ELF-1 (cell line): Measurements from ENCODE around the gene UROS.

ENCODE experiments used
- DNase-seq: peaks from one replicate; pipeline ENCODE4 v3.0.0-alpha.2; 2016; ENCODE audit warnings: low read depth, low spot score

The UROS gene

GRCh38 chr10:125822878-125823662, at the start of gene UROS, which contains the start of gene BCCIP:
TSS of gene UROS (minus strand) at chr10:125823258. CDS start at chr10:125816499, 6,759 bp downstream.
TSS of gene BCCIP (plus strand) at chr10:125823546. CDS start at chr10:125823558, 12 bp downstream.
- DNase-seq: peak; percentile 95

GRCh38 chr10:125871338-125871737, 48.3 kb upstream of the UROS start:
- DNase-seq: no peak

- no peak for DNase-seq
These were observed 45.4 kb upstream of the UROS start for GRCh38 chr10:125868372-125868975.

- no peak for DNase-seq
These were observed 43.5 kb upstream of the UROS start for GRCh38 chr10:125866421-125867029.

GRCh38 chr10:125865120-125865519, 42.1 kb upstream of the UROS start:
- DNase-seq: no peak

- DNase-seq: no peak
These were observed 36.2 kb upstream of the UROS start for GRCh38 chr10:125859128-125859817.

GRCh38 chr10:125857185-125857760, 34.2 kb upstream of the UROS start:
- peak; percentile 22 for DNase-seq

GRCh38 chr10:125852487-125852886, 29.4 kb upstream of the UROS start:
- no peak for DNase-seq

GRCh38 chr10:125850766-125851731, 28.0 kb upstream of the UROS start:
- DNase-seq: no peak

GRCh38 chr10:125849448-125849847, 26.4 kb upstream of the UROS start:
- DNase-seq: no peak

- no peak for DNase-seq
These were observed 25.8 kb upstream of the UROS start for GRCh38 chr10:125848857-125849256.

- DNase-seq: no peak
These were observed 25.3 kb upstream of the UROS start for GRCh38 chr10:125848371-125848770.

- DNase-seq: no peak
These were observed 23.8 kb upstream of the UROS start for GRCh38 chr10:125846894-125847293.

- DNase-seq: no peak
These were observed 22.6 kb upstream of the UROS start for GRCh38 chr10:125845617-125846016.

GRCh38 chr10:125844751-125845221, 21.7 kb upstream of the UROS start:
- DNase-seq: no peak

GRCh38 chr10:125843603-125844329, 20.7 kb upstream of the UROS start:
- no peak for DNase-seq

- DNase-seq: no peak
These were observed 17.9 kb upstream of the UROS start for GRCh38 chr10:125840955-125841354.

GRCh38 chr10:125840406-125840805, 17.3 kb upstream of the UROS start:
- no peak for DNase-seq

- DNase-seq: no peak
These were observed 15.9 kb upstream of the UROS start for GRCh38 chr10:125838802-125839575.
